GM23248 (cell line): ENCODE results near the gene GOLPH3.

ENCODE experiments used
- EZH2 ChIP-seq: fragments of 200-600 bp; sonication (generic); IDR thresholded peaks from 2 replicates; pipeline ENCODE4 v1.6.1; 2018; ENCODE audit warnings: antibody characterized with exemption, mild to moderate bottlenecking; ENCODE audit not compliant: insufficient read depth, poor library complexity, severe bottlenecking
- EZH2phosphoT487 ChIP-seq: fragments of 200-600 bp; sonication (generic); IDR thresholded peaks from 2 replicates; pipeline ENCODE4 v1.6.1; 2018; ENCODE audit warnings: antibody characterized with exemption, moderate library complexity, mild to moderate bottlenecking, low read depth; ENCODE audit not compliant: insufficient read depth

DNA sequence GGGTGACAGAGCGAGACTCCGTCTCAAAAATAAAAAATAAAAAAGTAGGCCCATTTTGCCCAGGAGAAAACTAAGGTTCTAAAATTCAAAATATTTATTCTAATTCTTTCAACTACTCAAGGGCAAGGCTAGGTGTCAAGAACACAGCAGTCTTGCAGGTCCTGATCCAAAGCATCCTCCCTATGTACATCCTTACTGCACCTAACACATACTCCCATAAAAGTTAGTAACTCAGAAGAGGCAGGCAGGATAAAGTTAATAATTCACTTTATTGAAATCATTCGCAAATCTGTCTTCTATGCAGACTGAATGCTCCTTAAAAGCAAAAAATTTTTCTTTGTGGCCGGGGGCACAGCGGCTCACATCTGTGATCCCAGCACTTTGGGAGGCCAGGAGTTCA is 11.1 kb downstream of the GOLPH3 start:
- TF ChIP-seq EZH2 (no peak), EZH2phosphoT487 (no peak)
